Measurements from ENCODE around the gene PNMA8B.

PNMA8B gene

GRCh38 chr19:46478356-46478986 lies 17.2 kb downstream of the PNMA8B start:
- Mint-ChIP-seq H3K36me3 (ENCODE audit: low read depth) (no peaks in the 10 kb centered on the region), H3K9me3 (peaks cover 3% of the 10 kb centered on the region), H3K4me1 (peaks cover 52% of the 10 kb centered on the region), H3K27me3 (ENCODE audit: low read depth, poor library complexity) (peaks cover 17% of the 10 kb centered on the region), H3K4me3 (no peak overlapping the region), H3K27ac (no peak overlapping the region)
- peak; percentile 12 for DNase-seq
- TF ChIP-seq, protein P1, sequence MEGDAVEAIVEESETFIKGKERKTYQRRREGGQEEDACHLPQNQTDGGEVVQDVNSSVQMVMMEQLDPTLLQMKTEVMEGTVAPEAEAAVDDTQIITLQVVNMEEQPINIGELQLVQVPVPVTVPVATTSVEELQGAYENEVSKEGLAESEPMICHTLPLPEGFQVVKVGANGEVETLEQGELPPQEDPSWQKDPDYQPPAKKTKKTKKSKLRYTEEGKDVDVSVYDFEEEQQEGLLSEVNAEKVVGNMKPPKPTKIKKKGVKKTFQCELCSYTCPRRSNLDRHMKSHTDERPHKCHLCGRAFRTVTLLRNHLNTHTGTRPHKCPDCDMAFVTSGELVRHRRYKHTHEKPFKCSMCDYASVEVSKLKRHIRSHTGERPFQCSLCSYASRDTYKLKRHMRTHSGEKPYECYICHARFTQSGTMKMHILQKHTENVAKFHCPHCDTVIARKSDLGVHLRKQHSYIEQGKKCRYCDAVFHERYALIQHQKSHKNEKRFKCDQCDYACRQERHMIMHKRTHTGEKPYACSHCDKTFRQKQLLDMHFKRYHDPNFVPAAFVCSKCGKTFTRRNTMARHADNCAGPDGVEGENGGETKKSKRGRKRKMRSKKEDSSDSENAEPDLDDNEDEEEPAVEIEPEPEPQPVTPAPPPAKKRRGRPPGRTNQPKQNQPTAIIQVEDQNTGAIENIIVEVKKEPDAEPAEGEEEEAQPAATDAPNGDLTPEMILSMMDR (IDR thresholded peaks at IDR 0.05) = no peak

GRCh38 chr19:46475986-46476385 lies 19.7 kb downstream of the PNMA8B start:
- H3K27me3 Mint-ChIP-seq (ENCODE audit: low read depth, poor library complexity) = peaks cover 20% of the 10 kb centered on the region
- no peak for DNase-seq
- H3K4me3 Mint-ChIP-seq = no peak overlapping the region
- peaks cover under 1% of the 10 kb centered on the region for H3K36me3 Mint-ChIP-seq (ENCODE audit: low read depth)
- peaks cover 54% of the 10 kb centered on the region for H3K4me1 Mint-ChIP-seq
- no peak overlapping the region for H3K27ac Mint-ChIP-seq
- no peaks in the 10 kb centered on the region for H3K9me3 Mint-ChIP-seq
- TF ChIP-seq, protein P1 (IDR thresholded peaks at IDR 0.05) = no peak

DNA sequence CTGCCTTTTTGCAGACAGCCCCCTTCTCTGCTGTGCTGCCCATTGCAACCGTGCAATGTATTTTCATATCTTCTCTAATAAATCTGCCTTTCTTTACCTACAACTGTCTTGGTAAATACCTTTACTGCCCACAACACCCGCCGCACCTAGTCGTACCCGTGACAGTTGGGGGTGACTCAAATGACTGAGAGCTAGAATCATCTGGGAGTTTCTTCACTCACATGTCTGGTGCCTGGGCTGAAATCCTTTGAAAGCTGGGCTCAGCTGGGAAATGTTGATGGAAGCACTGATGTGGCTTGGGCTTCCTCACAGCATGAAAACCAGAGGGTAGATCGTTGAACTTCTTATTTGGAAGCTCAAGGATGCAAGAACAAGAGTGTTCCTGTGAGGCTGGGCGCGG lies 21.5 kb downstream of the PNMA8B start:
- peaks cover 19% of the 10 kb centered on the region for H3K36me3 Mint-ChIP-seq (ENCODE audit: low read depth)
- peaks cover 20% of the 10 kb centered on the region for H3K27me3 Mint-ChIP-seq (ENCODE audit: low read depth, poor library complexity)
- peak overlapping the region; percentile 16 for H3K27ac Mint-ChIP-seq
- H3K4me1 Mint-ChIP-seq = peaks cover 55% of the 10 kb centered on the region
- no peaks in the 10 kb centered on the region for H3K9me3 Mint-ChIP-seq
- TF ChIP-seq, protein P1 (IDR thresholded peaks at IDR 0.05) = no peak
- H3K4me3 Mint-ChIP-seq = no peak overlapping the region
- DNase-seq = no peak

DNA sequence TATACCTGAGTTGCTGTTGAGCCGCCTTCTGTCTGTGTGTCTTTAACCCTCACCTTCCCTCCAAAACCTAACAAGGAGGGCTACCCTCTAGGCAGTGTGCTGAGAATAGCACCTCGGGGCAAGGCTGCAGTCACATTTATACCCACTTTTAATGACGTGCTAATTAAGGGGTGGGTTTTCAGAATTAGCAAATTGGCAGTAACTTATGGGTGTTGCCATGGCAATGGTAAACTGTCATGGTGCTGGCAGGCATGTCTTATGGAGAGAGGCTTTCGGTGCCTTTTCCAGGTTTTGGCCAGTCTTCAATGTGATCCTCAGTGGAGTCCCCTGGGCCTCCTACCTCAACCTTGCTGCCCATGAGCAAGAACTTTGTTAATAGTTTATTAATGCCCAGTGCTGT lies 23.1 kb downstream of the PNMA8B start:
- no peak overlapping the region for H3K27ac Mint-ChIP-seq
- peaks cover 20% of the 10 kb centered on the region for H3K27me3 Mint-ChIP-seq (ENCODE audit: low read depth, poor library complexity)
- peaks cover 57% of the 10 kb centered on the region for H3K4me1 Mint-ChIP-seq
- peak overlapping the region; percentile 81 for H3K4me3 Mint-ChIP-seq
- DNase-seq = no peak
- H3K9me3 Mint-ChIP-seq = no peaks in the 10 kb centered on the region
- peaks cover 29% of the 10 kb centered on the region for H3K36me3 Mint-ChIP-seq (ENCODE audit: low read depth)
- TF ChIP-seq, protein P1 (IDR thresholded peaks at IDR 0.05) = no peak

GRCh38 chr19:46471811-46472543 lies 23.7 kb downstream of the PNMA8B start:
- Mint-ChIP-seq H3K4me3 (peak overlapping the region; percentile 81), H3K9me3 (no peaks in the 10 kb centered on the region), H3K27ac (no peak overlapping the region)

More at GRCh38 chr19:46471811-46472543, 23.7 kb downstream of the PNMA8B start:
- Mint-ChIP-seq H3K36me3 (ENCODE audit: low read depth) (peaks cover 35% of the 10 kb centered on the region), H3K27me3 (ENCODE audit: low read depth, poor library complexity) (peaks cover 20% of the 10 kb centered on the region), H3K4me1 (peaks cover 59% of the 10 kb centered on the region)
- DNase-seq = no peak
- TF ChIP-seq, protein P1 (IDR thresholded peaks at IDR 0.05) = no peak
